ENCODE data around the gene VPS11. TPM values are rescaled to one million over a fixed set of nuclear protein-coding genes. Genes with fewer than 3 reads are reported as not detected.

The VPS11 gene
- total RNA-seq, 1 donor from 2014 or later = 34.8 TPM

GRCh38 chr11:119048644-119049043 lies 19.0 kb upstream of the VPS11 start:
- Mint-ChIP-seq H3K9me3 (no peaks in the 10 kb centered on the region), H3K27ac (no peak overlapping the region), H3K4me1 (ENCODE audit: unreplicated experiment) (no peaks in the 10 kb centered on the region), H3K4me3 (no peak overlapping the region), H3K36me3 (peaks cover 15% of the 10 kb centered on the region), H3K27me3 (no peaks in the 10 kb centered on the region)
- no peak for DNase-seq (ENCODE audit: extremely low spot score, unreplicated experiment)
- TF ChIP-seq CTCF (conservative IDR thresholded peaks at IDR 0.05) = no peak

GRCh38 chr11:119049081-119049480 lies 18.5 kb upstream of the VPS11 start:
- no peaks in the 10 kb centered on the region for H3K4me1 Mint-ChIP-seq (ENCODE audit: unreplicated experiment)
- no peak for TF ChIP-seq CTCF (conservative IDR thresholded peaks at IDR 0.05)
- no peak overlapping the region for H3K4me3 Mint-ChIP-seq
- H3K9me3 Mint-ChIP-seq = no peaks in the 10 kb centered on the region
- DNase-seq (ENCODE audit: extremely low spot score, unreplicated experiment) = no peak
- peaks cover 19% of the 10 kb centered on the region for H3K36me3 Mint-ChIP-seq
- H3K27ac Mint-ChIP-seq = no peak overlapping the region
- no peaks in the 10 kb centered on the region for H3K27me3 Mint-ChIP-seq

- Mint-ChIP-seq H3K27me3 (no peaks in the 10 kb centered on the region), H3K27ac (no peak overlapping the region), H3K4me1 (ENCODE audit: unreplicated experiment) (peaks cover 8% of the 10 kb centered on the region), H3K4me3 (no peak overlapping the region), H3K9me3 (no peaks in the 10 kb centered on the region), H3K36me3 (peaks cover 25% of the 10 kb centered on the region)
- DNase-seq (ENCODE audit: extremely low spot score, unreplicated experiment) = no peak
- no peak for TF ChIP-seq CTCF (conservative IDR thresholded peaks at IDR 0.05)
These were observed 16.0 kb upstream of the VPS11 start for GRCh38 chr11:119051440-119052162.

GRCh38 chr11:119052163-119052814 lies 15.3 kb upstream of the VPS11 start:
- no peak for DNase-seq (ENCODE audit: extremely low spot score, unreplicated experiment)
- no peaks in the 10 kb centered on the region for H3K27me3 Mint-ChIP-seq
- no peak overlapping the region for H3K4me3 Mint-ChIP-seq
- H3K27ac Mint-ChIP-seq = no peak overlapping the region
- H3K9me3 Mint-ChIP-seq = no peaks in the 10 kb centered on the region
- H3K4me1 Mint-ChIP-seq (ENCODE audit: unreplicated experiment) = peaks cover 8% of the 10 kb centered on the region
- peaks cover 24% of the 10 kb centered on the region for H3K36me3 Mint-ChIP-seq
- TF ChIP-seq CTCF (conservative IDR thresholded peaks at IDR 0.05) = no peak

- no peaks in the 10 kb centered on the region for H3K9me3 Mint-ChIP-seq
- no peaks in the 10 kb centered on the region for H3K27me3 Mint-ChIP-seq
- peak overlapping the region; percentile 69 for H3K4me3 Mint-ChIP-seq
- H3K4me1 Mint-ChIP-seq (ENCODE audit: unreplicated experiment) = peaks cover 11% of the 10 kb centered on the region
- H3K36me3 Mint-ChIP-seq = peaks cover 22% of the 10 kb centered on the region
- no peak for TF ChIP-seq CTCF (conservative IDR thresholded peaks at IDR 0.05)
- no peak for DNase-seq (ENCODE audit: extremely low spot score, unreplicated experiment)
- H3K27ac Mint-ChIP-seq = no peak overlapping the region
These were observed 13.2 kb upstream of the VPS11 start for GRCh38 chr11:119054418-119054817.
